DND-41 (cell line): Measurements from ENCODE around the gene C14orf93.

Experiments used
- ATAC-seq: fragments of 200-7000 bp; cut with Tn5 transposase; 3 replicates; pipeline ENCODE4 v1.9.1; 2021; ENCODE audit warnings: low read depth; ENCODE audit not compliant: insufficient read depth
- DNase-seq: peaks from one replicate; pipeline ENCODE4 v3.0.0-alpha.2; 2020
- H2AFZ ChIP-seq: 2 replicates; pipeline ENCODE4 v1.6.0; 2012; ENCODE audit warnings: low read depth, low read length
- H3K27ac ChIP-seq: 2 replicates; pipeline ENCODE4 v1.5.1; 2012; ENCODE audit warnings: low read length, inconsistent platforms
- H3K27me3 ChIP-seq: fragments of 200-600 bp; sonication (generic); 2 replicates; pipeline ENCODE4 v1.6.0; 2012; ENCODE audit warnings: low read length, mild to moderate bottlenecking, inconsistent platforms; ENCODE audit not compliant: insufficient read depth, poor library complexity
- H3K36me3 ChIP-seq: 2 replicates; pipeline ENCODE4 v1.5.1; 2012; ENCODE audit warnings: low read length, inconsistent platforms; ENCODE audit not compliant: insufficient read depth
- H3K4me1 ChIP-seq: 2 replicates; pipeline ENCODE4 v1.5.1; 2012; ENCODE audit warnings: mild to moderate bottlenecking, low read length; ENCODE audit not compliant: insufficient read depth
- H3K4me2 ChIP-seq: 2 replicates; pipeline ENCODE4 v1.6.0; 2012; ENCODE audit warnings: mild to moderate bottlenecking, moderate library complexity, low read length, inconsistent platforms; ENCODE audit not compliant: insufficient read depth
- H3K4me3 ChIP-seq, 2 experiments: fragments of 200-600 bp in 1 of 2; shearing (Covaris generic) in 1 of 2; 2 replicates each; pipeline ENCODE4 v1.5.1; 2012 to 2016; ENCODE audit warnings: inconsistent platforms in 2 of 2, low read length in 2 of 2, mild to moderate bottlenecking in 2 of 2, low read depth in 1 of 2, moderate library complexity in 1 of 2
- H3K79me2 ChIP-seq: 2 replicates; pipeline ENCODE4 v1.6.0; 2012; ENCODE audit warnings: low read length, inconsistent platforms; ENCODE audit not compliant: insufficient read depth
- H3K9ac ChIP-seq: 2 replicates; pipeline ENCODE4 v1.6.0; 2012; ENCODE audit warnings: low read depth, mild to moderate bottlenecking, inconsistent platforms, low read length, moderate library complexity
- H3K9me3 ChIP-seq: 2 replicates; pipeline ENCODE4 v1.5.1; 2012; ENCODE audit warnings: low read length, moderate library complexity, mild to moderate bottlenecking, inconsistent platforms; ENCODE audit not compliant: insufficient read depth, severe bottlenecking
- H4K20me1 ChIP-seq: 2 replicates; pipeline ENCODE4 v1.6.0; 2012; ENCODE audit warnings: low read length; ENCODE audit not compliant: insufficient read depth
- CTCF ChIP-seq: IDR thresholded peaks from 2 replicates; pipeline ENCODE4 v1.5.1; 2012; ENCODE audit warnings: borderline replicate concordance, low read length, moderate library complexity, mild to moderate bottlenecking; ENCODE audit not compliant: poor library complexity, severe bottlenecking; ENCODE audit errors: extremely low read depth
- EZH2 ChIP-seq: IDR thresholded peaks from 3 replicates; pipeline ENCODE4 v1.6.1; 2012; ENCODE audit warnings: borderline replicate concordance, low read depth, mild to moderate bottlenecking, moderate library complexity, low read length, inconsistent platforms; ENCODE audit not compliant: severe bottlenecking

C14orf93 gene

DNA sequence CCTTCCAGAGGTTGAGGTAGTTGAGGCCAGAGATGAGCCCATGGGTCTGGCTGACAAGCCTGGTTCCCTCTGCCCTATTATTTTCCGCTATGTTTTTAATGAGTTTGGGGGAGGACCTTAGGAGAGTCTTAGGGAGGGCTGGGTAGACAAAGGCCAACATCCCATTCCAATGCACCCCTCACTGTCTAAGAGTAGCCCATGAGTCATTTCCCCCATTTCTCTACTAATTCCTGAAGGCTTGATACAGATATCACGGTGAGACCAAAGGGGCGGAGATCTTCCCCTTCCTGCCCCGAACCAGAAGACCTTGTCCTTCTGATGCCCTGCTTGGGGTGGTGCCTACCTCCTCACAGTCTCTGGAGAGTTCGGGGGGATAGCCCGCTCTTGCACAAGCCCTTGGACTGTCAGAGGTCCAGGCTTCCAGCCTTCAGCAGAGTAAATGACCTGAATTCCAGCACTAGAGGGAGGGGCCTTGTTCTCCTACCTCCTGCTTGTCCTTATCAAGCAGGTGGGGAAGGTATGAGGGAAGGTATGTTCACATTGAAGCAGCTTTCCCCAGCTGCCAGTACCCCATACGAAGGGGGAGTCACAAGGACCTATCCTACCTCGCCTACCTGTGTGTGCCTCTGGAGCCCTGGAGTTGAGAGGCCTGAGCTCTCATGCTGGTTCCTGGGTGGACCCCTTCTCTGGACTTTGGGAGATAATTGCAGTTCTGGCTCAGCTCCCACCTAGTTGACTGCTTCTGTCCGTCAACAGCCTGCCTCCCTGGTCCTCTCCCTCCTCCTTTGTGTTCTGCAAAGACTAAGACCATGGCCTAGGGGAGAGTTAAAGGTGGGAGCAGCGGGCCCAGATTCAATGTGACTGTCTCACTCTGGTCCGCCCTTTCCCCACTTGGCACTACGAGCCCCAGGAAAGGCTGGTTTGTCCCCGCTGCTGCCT lies 35.7 kb upstream of the C14orf93 start:
- Histone ChIP-seq H4K20me1 (no peaks in the 10 kb centered on the region), H3K79me2 (no peaks in the 10 kb centered on the region), H3K9ac (no peak overlapping the region), H3K9me3 (no peaks in the 10 kb centered on the region), H3K4me1 (no peaks in the 10 kb centered on the region), H3K27ac (no peak overlapping the region), H3K4me2 (no peak overlapping the region), H3K36me3 (no peaks in the 10 kb centered on the region), H2AFZ (no peak overlapping the region), H3K4me3 (no peak overlapping the region), H3K27me3 (peaks cover 2% of the 10 kb centered on the region)
- ATAC-seq: no peak
- TF ChIP-seq EZH2 (no peak), CTCF (no peak)
- DNase-seq: no peak

GRCh38 chr14:23044840-23045239 lies 34.9 kb upstream of the C14orf93 start:
- Histone ChIP-seq H3K4me3 (no peak overlapping the region), H4K20me1 (no peaks in the 10 kb centered on the region), H3K27me3 (peaks cover 2% of the 10 kb centered on the region), H3K4me2 (no peak overlapping the region), H2AFZ (no peak overlapping the region), H3K9ac (no peak overlapping the region), H3K9me3 (no peaks in the 10 kb centered on the region), H3K36me3 (no peaks in the 10 kb centered on the region), H3K27ac (no peak overlapping the region), H3K79me2 (no peaks in the 10 kb centered on the region), H3K4me1 (no peaks in the 10 kb centered on the region)
- TF ChIP-seq EZH2 (no peak), CTCF (no peak)
- ATAC-seq: no peak
- no peak for DNase-seq

GRCh38 chr14:23043754-23044153 lies 33.8 kb upstream of the C14orf93 start:
- Histone ChIP-seq H3K27ac (no peak overlapping the region), H4K20me1 (no peaks in the 10 kb centered on the region), H3K9me3 (no peaks in the 10 kb centered on the region), H3K4me2 (no peak overlapping the region), H3K9ac (no peak overlapping the region), H3K27me3 (peaks cover 2% of the 10 kb centered on the region), H2AFZ (no peak overlapping the region), H3K79me2 (no peaks in the 10 kb centered on the region), H3K36me3 (no peaks in the 10 kb centered on the region), H3K4me1 (no peaks in the 10 kb centered on the region), H3K4me3 (no peak overlapping the region)
- DNase-seq (no peak), ATAC-seq (no peak)
- TF ChIP-seq EZH2 (no peak), CTCF (no peak)
